T-cell (primary cell): ENCODE results near the gene CACNA1F. TPM values are rescaled to one million over a fixed set of nuclear protein-coding genes. Genes with fewer than 3 reads are reported as not detected.
A peak's percentile ranks its signal among the peaks of the same experiment; 100 is the strongest.

Source experiments
- ATAC-seq, 4 experiments: fragments of 200-7000 bp in 3 of 4; fragments of 150-1000 bp in 1 of 4; cut with Tn5 transposase; replicated peaks in 1 of 4; 1 replicate in 3 of 4; 2 replicates in 1 of 4; pipeline ENCODE4 v1.10.0; 2021; ENCODE audit warnings: moderate library complexity in 3 of 4, mild to moderate bottlenecking in 2 of 4, moderate number of reproducible peaks in 1 of 4
- CTCF ChIA-PET, 2 donors: fragments of 300-600 bp; sonication (Branson Sonifier 250); formaldehyde crosslinking; loops; one replicate each; lab custom pipeline; 2022; ENCODE audit warnings: antibody characterized with exemption in 2 of 2; lab: Charles Lee
- POLR2A ChIA-PET, 2 donors: fragments of 300-600 bp; sonication (Branson Sonifier 250); formaldehyde crosslinking; loops; one replicate each; lab custom pipeline; 2022; ENCODE audit warnings: antibody characterized with exemption in 2 of 2; lab: Charles Lee
- DNase-seq, 35 experiments: peaks; one replicate each; pipeline versions ENCODE4 v3.0.0 to v3.0.0-alpha.2; 2013 to 2023
- H3K27ac ChIP-seq: one replicate; pipeline ENCODE4 v1.5.1; 2013; ENCODE audit warnings: low read length
- H3K27me3 ChIP-seq, 2 experiments: replicated peaks in 1 of 2; 1 replicate in 1 of 2; 2 replicates in 1 of 2; pipeline versions ENCODE4 v1.6.1 to v1.7.0; 2013; ENCODE audit warnings: low read length in 1 of 2, mixed read lengths in 1 of 2; ENCODE audit not compliant: control insufficient read depth in 2 of 2, insufficient read depth in 2 of 2; ENCODE audit errors: extremely low read depth in 1 of 2
- H3K36me3 ChIP-seq, 2 donors: 1 replicate in 1 of 2; 2 replicates in 1 of 2; pipeline versions ENCODE4 v1.6.1 to v1.7.0; 2013; ENCODE audit warnings: low read length in 1 of 2; ENCODE audit not compliant: control insufficient read depth in 2 of 2, insufficient read depth in 1 of 2; ENCODE audit errors: extremely low read depth in 1 of 2
- H3K4me1 ChIP-seq, 2 experiments: 1 replicate in 1 of 2; 2 replicates in 1 of 2; pipeline versions ENCODE4 v1.6.1 to v1.7.0; 2013; ENCODE audit warnings: low read length in 2 of 2, mixed read lengths in 1 of 2; ENCODE audit not compliant: insufficient read depth in 2 of 2, control insufficient read depth in 1 of 2; ENCODE audit errors: extremely low read depth in 1 of 2
- H3K4me3 ChIP-seq, 2 donors: 1 replicate in 1 of 2; 2 replicates in 1 of 2; pipeline versions ENCODE4 v1.5.1 to v1.7.0; 2013; ENCODE audit warnings: mild to moderate bottlenecking in 2 of 2, low read length in 1 of 2, moderate library complexity in 1 of 2; ENCODE audit not compliant: control insufficient read depth in 1 of 2; ENCODE audit errors: extremely low read depth in 1 of 2
- H3K9me3 ChIP-seq: 2 replicates; pipeline ENCODE4 v1.7.0; 2013
- H3K27ac Mint-ChIP-seq, 2 donors: one replicate each; pipeline ENCODE4 v1.8.0; 2020 to 2021; ENCODE audit warnings: mild to moderate bottlenecking in 2 of 2, mixed read lengths in 2 of 2
- H3K27me3 Mint-ChIP-seq, 2 donors: one replicate each; pipeline ENCODE4 v1.8.0; 2021 to 2022; ENCODE audit warnings: mixed read lengths in 2 of 2
- H3K36me3 Mint-ChIP-seq: one replicate; pipeline ENCODE4 v1.8.0; 2021; ENCODE audit warnings: mixed read lengths
- H3K4me1 Mint-ChIP-seq, 3 donors: one replicate each; pipeline ENCODE4 v1.8.0; 2020 to 2022; ENCODE audit warnings: mixed read lengths in 3 of 3, mild to moderate bottlenecking in 1 of 3
- H3K4me3 Mint-ChIP-seq, 3 donors: one replicate each; pipeline ENCODE4 v1.8.0; 2020 to 2022; ENCODE audit warnings: mild to moderate bottlenecking in 3 of 3, mixed read lengths in 3 of 3, moderate library complexity in 3 of 3
- H3K9me3 Mint-ChIP-seq, 3 donors: one replicate each; pipeline ENCODE4 v1.8.0; 2020 to 2022; ENCODE audit warnings: mixed read lengths in 3 of 3
- WGBS: methylation state at CpG from one replicate; pipeline ENCODE4 v1.1.5; 2013; ENCODE audit warnings: missing lambda C conversion rate; ENCODE audit not compliant: insufficient coverage; 5-methylcytosine and 5-hydroxymethylcytosine counted together
- total RNA-seq, 35 experiments: library from RNA in 6 of 35; stranded (reverse) in 6 of 35; fragments of 120-200 nt in 1 of 35; gene quantifications; one replicate each; pipeline versions ENCODE4 v1.2.1 to v1.2.4 and lab custom pipeline; 2013 to 2026

Gene CACNA1F
- total RNA-seq, 5 donors from 2014 or later (not counting 1 experiment from before 2014, with no cell fraction given): 1.4 to 1.9 (median 1.6) TPM

GRCh38 chrX:49184294-49185281, 48.6 kb downstream of the CACNA1F start:
- Mint-ChIP-seq H3K27me3 (no peaks in the 10 kb centered on the region), H3K9me3 (no peaks in the 10 kb centered on the region), H3K36me3 (peaks cover 14% of the 10 kb centered on the region), H3K4me3 (peak overlapping the region; percentile 70 to 78 (median 73)), H3K27ac (peak overlapping the region; percentile 59 to 77), H3K4me1 (peaks cover 1 to 15% (median 7%) of the 10 kb centered on the region in 3 donors)
- peak overlapping the region; percentile 18 for H3K27ac ChIP-seq
- H3K9me3 ChIP-seq: no peaks in the 10 kb centered on the region
- WGBS: 8% methylated on average over 22 of the region's 46 CpGs
- ChIA-PET CTCF (no interaction called here), POLR2A (no interaction called here)
- H3K36me3 ChIP-seq: peaks cover 0 to 3% of the 10 kb centered on the region in 2 donors
- ATAC-seq: peak; percentile 33 to 54 (median 46)
- DNase-seq: peak in 4 of 35 experiments; percentile 10 to 42 (median 19)
- H3K4me1 ChIP-seq: peaks cover 2 to 26% of the 10 kb centered on the region in 2 experiments
- peak overlapping the region; percentile 11 to 64 for H3K4me3 ChIP-seq
- no peaks in the 10 kb centered on the region for H3K27me3 ChIP-seq

GRCh38 chrX:49183701-49184281, 49.3 kb downstream of the CACNA1F start:
- Histone ChIP-seq H3K9me3 (no peaks in the 10 kb centered on the region), H3K27me3 (no peaks in the 10 kb centered on the region), H3K36me3 (peaks cover 0 to 5% of the 10 kb centered on the region in 2 donors), H3K27ac (no peak overlapping the region), H3K4me3 (no peak overlapping the region), H3K4me1 (peaks cover 2 to 26% of the 10 kb centered on the region in 2 experiments)
- Mint-ChIP-seq H3K36me3 (peaks cover 19% of the 10 kb centered on the region), H3K9me3 (no peaks in the 10 kb centered on the region), H3K4me1 (peaks cover 5 to 12% (median 7%) of the 10 kb centered on the region in 3 donors), H3K4me3 (peak overlapping the region in 1 of 3 donors; percentile 73), H3K27ac (no peak overlapping the region), H3K27me3 (no peaks in the 10 kb centered on the region)
- no peak for ATAC-seq
- CTCF ChIA-PET: no interaction called here
- no peak for DNase-seq
- POLR2A ChIA-PET: no interaction called here
- WGBS: 89% methylated on average over 4 of the region's 18 CpGs

DNA sequence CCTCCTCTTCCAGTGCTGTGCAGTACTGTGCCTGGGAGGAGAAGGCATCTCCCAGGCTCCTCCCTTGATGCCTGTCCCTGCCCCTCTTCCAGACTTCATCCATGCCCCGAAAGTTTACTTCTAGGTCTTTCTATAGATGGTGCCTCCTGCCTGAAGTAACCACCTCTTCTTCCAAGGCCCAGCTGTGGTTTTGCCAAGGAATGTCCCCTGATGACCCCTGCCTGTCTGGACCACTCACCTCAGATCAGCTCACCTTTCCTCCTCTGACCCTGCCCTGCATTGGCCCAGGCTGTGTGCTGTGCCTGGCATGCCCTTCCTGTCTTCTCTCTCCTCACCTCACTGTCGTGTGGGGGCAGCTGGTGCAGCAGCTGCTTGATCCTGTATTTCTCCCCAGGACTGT, 53.8 kb downstream of the CACNA1F start:
- CTCF ChIA-PET: interaction anchor here in 1 of 2 donors (0.8 kb wide), 1 partner anchor 11 kb away, joined by 5 read pairs; no protein-coding TSS in a partner anchor

DNA sequence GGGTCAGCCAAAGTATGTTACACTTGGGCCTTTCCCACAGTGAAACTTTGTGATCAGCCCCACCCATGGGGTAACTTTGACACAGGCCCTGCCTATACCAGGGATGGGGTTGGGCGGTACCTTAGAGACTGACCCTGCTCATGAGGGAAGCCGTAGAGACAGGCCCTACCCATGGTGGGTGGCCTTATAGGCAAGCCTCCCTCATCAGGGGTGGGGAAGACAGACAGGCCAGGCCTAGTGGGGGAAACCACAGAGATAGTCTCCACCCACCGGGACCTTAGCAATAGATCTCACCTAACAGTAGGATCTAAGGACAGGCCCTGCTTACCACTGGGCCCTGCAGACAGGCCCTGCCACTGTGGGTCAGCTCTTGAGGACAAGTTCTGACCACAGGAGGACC, 54.6 kb downstream of the CACNA1F start:
- peaks cover 5 to 21% of the 10 kb centered on the region in 2 donors for H3K36me3 ChIP-seq
- H3K9me3 ChIP-seq: no peaks in the 10 kb centered on the region
- H3K36me3 Mint-ChIP-seq: peaks cover 32% of the 10 kb centered on the region
- ATAC-seq: no peak
- H3K27me3 Mint-ChIP-seq: no peaks in the 10 kb centered on the region
- H3K27ac Mint-ChIP-seq: no peak overlapping the region
- WGBS: no CpG with 5 or more reads among the region's 3 CpGs
- POLR2A ChIA-PET: interaction anchor here in 1 of 2 donors (0.5 kb wide), 1 partner anchor 186 kb away, joined by 3 read pairs; no protein-coding TSS in a partner anchor
- no peak overlapping the region for H3K27ac ChIP-seq
- H3K4me3 Mint-ChIP-seq: no peak overlapping the region
- no peaks in the 10 kb centered on the region for H3K27me3 ChIP-seq
- peaks cover 0 to 5% of the 10 kb centered on the region in 2 experiments for H3K4me1 ChIP-seq
- H3K9me3 Mint-ChIP-seq: no peaks in the 10 kb centered on the region
- H3K4me1 Mint-ChIP-seq: peaks cover 0 to 20% (median 11%) of the 10 kb centered on the region in 3 donors
- no peak for DNase-seq
- CTCF ChIA-PET: interaction anchor here in 1 of 2 donors (0.8 kb wide), 1 partner anchor 10 kb away, joined by 5 read pairs; no protein-coding TSS in a partner anchor
- no peak overlapping the region for H3K4me3 ChIP-seq

More for the DNA sequence above, 53.8 kb downstream of the CACNA1F start:
- no peaks in the 10 kb centered on the region for H3K9me3 Mint-ChIP-seq
- no peaks in the 10 kb centered on the region for H3K9me3 ChIP-seq
- peaks cover 5 to 15% of the 10 kb centered on the region in 2 donors for H3K36me3 ChIP-seq
- peaks cover 29% of the 10 kb centered on the region for H3K36me3 Mint-ChIP-seq
- H3K4me1 ChIP-seq: peaks cover 0 to 5% of the 10 kb centered on the region in 2 experiments
- no peaks in the 10 kb centered on the region for H3K27me3 ChIP-seq
- no peak overlapping the region for H3K27ac ChIP-seq
- H3K4me3 ChIP-seq: no peak overlapping the region
- peaks cover 0 to 18% (median 11%) of the 10 kb centered on the region in 3 donors for H3K4me1 Mint-ChIP-seq
- no peaks in the 10 kb centered on the region for H3K27me3 Mint-ChIP-seq
- H3K27ac Mint-ChIP-seq: no peak overlapping the region
- ATAC-seq (no peak), DNase-seq (no peak)
- no CpG with 5 or more reads among the region's 2 CpGs for WGBS
- no peak overlapping the region for H3K4me3 Mint-ChIP-seq
- POLR2A ChIA-PET: interaction anchor here in 1 of 2 donors (0.7 kb wide), 1 partner anchor 438 kb away, joined by 17 read pairs; no protein-coding TSS in a partner anchor

DNA sequence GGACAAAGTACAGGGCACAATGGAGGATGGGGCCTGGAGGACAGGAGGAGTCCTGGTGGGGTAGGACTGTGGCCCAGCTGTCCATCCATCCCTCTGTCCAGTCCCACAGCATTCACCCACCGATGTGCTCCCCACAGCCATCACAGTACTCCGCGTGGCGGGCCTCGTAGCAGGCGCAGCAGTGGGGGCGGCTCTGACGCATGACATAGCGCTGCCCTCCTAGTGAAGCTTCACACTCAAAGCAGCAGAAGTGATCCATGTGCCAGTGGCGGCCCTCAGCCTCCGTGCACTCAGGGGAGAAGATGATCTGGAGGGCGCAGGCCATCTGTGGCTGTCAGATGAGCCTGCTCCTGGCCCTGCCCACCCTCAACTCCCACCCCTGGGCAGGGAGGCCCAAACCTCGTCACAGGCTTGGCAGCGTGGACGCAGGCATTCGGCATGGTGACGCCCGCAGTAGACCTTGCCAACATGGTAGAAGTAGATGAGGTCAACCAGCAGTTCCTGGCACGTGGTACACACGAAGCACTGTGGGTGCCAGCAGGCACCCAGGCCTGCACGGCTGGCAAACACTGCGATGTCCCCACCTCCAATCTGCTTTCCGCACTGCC, 55.2 kb downstream of the CACNA1F start:
- Mint-ChIP-seq H3K27me3 (no peaks in the 10 kb centered on the region), H3K36me3 (peaks cover 32% of the 10 kb centered on the region), H3K9me3 (no peaks in the 10 kb centered on the region), H3K27ac (peak overlapping the region; percentile 36 to 69), H3K4me3 (no peak overlapping the region), H3K4me1 (peaks cover 5 to 24% (median 15%) of the 10 kb centered on the region in 3 donors)
- CTCF ChIA-PET: no interaction called here
- H3K27ac ChIP-seq: no peak overlapping the region
- no peaks in the 10 kb centered on the region for H3K27me3 ChIP-seq
- ATAC-seq: no peak
- H3K36me3 ChIP-seq: peaks cover 5 to 24% of the 10 kb centered on the region in 2 donors
- POLR2A ChIA-PET: interaction anchor here in 1 of 2 donors (0.5 to 0.6 kb wide), 2 partner anchors 57 to 186 kb away, joined by 3 read pairs; no protein-coding TSS in a partner anchor
- 98% methylated on average over 11 of the region's 23 CpGs for WGBS
- no peak overlapping the region for H3K4me3 ChIP-seq
- H3K9me3 ChIP-seq: no peaks in the 10 kb centered on the region
- H3K4me1 ChIP-seq: peaks cover 0 to 11% of the 10 kb centered on the region in 2 experiments
- no peak for DNase-seq
